ENCODE data around the gene RETREG1.
"Not testable (repeated sequence)": the region's sequence is repeated elsewhere in the genome, so short reads cannot be mapped to it uniquely, and the experiment has no call there.

The RETREG1 gene

DNA sequence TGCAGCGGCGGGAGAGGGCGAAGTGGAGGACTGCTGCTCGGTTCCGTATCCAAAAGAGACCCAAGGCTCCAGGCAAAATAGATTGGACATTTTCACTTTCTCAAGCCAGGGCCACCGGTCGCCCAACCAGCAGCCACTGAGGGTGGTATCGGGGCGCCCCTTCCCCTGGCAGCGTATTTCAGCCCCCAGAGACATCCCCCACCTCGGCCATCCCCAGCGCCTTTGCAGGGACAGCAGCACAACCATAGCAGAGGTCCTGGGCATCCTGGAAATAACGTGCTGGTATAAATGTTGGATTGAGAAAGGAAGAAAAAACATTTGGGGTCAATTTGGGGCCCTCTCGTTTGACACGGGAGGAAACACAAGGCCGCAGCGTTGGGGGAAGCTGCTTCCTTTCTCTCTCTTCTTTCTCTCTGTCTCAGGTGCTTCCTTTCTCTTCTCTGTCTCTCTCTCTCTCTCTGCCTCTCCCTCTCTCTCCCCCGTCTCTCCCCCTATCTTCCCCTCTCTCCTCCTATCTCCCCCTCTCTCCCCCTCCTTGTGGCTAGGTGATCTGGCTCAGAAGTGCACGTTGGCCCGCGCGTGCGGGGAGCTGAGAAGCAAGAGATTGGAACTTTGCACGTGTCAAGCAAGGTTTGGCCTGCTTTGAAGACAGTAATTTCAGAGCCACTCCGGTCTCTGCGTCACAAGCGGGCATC, 624 bp upstream of the RETREG1 start:
- DNase-seq (ENCODE audit: low spot score), result no peak

DNA sequence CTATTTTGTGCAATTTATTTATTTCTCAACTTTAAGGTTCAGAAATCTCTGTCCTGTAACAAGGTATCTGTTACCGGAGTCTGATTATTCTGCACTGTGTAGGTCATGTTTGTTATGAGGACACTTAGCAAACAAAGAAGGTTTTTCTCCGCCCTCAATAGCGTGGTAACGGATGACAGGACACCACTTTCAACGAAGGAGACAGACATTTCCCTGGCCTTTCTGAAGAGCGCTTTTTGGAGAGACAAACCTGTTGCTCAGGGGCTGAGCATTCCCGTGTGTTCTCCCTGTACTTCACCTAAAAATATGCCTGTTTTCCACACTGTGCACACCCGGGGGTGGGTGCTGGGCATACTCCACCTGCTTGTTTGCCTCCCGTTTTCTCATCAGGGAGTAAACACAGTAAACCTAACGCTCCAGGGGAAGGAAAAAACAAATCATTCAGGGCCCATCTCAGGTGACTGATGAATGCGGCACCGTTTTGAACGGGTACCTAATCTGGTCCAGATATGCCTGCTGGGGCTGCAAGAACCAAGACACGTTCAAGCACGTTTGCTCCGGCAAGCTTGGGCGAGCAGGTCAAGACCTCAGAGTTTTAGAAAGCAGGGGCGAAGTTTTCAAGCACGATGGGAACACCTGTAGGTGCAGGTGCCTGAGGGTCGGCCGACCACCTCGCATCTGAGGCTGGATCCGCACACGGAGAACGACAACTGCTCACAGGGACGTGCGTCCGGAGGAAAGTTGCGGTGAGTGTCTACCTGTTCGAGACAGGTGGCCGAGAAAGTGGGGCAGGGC, 859 bp downstream of the RETREG1 start:
- DNase-seq (ENCODE audit: low spot score), result no peak

DNA sequence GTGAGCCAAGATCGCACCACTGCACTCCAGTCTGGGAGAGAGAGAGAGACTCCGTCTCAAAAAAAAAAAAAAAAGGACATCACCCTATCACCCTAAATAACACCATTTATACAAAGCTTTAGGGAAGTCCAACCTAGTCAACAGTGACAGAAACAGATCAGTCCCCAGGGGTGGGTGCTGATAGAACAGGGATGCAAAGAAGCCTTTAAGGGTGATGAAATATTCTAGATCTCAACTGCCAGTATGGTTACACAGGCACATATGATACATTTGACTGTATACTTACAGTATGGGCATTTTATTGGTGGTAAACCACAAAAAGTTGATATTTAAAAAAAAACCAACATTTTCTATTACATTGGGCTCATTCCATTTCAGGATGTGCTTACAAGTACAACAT, 4.8 kb downstream of the RETREG1 start:
- no peak for DNase-seq (ENCODE audit: low spot score)

DNA sequence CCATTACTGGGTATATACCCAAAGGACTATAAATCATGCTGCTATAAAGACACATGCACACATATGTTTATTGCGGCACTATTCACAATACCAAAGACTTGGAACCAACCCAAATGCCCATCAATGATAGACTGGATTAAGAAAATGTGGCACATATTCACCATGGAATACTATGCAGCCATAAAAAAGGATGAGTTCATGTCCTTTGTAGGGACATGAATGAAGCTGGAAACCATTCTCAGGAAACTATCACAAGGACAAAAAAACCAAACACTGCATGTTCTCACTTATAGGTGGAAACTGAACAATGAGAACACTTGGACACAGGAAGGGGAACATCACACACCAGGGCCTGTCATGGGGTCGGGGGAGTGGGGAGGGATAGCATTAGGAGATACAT, 5.9 kb downstream of the RETREG1 start:
- DNase-seq (ENCODE audit: low spot score), result not testable (repeated sequence)

DNA sequence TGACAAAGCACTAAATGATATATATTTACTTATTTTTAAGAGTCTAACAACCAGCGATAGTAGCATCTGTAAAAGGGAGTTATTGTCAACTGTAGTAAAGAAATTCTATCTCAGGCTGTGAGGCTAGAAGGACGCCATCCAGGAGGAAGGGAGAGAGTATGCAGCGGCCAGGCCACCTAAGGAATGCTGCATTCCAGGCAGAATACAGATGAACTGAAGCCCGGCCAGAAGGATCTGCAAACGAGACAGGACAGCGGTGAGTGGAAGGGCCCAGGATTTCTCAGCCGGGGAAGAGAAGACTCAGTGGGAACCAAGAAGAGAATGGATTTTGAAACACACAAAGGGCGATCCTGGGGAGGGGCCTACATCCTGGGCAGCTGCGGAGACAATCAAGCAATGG, 7.4 kb downstream of the RETREG1 start:
- DNase-seq (ENCODE audit: low spot score), result no peak

DNA sequence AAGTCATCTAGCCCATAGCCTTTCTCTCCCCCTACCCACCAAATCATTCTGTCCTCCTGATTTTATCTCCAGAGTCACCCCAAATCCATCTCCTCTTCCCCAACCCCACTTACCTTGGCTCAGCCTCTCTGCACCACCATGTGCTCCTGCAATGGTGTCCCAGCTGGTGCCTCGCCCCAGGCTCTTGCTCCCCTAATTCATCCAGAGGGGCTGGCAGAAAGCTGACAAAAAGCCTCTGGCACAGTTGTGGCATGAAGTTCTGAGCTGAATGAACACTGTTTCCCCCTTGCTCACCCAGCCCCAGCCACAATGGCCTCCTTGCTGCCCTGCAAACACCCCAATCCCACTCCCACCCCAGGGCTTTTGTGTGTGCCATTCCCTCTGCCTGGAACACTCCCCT, 10.2 kb downstream of the RETREG1 start:
- DNase-seq (ENCODE audit: low spot score), result no peak

DNA sequence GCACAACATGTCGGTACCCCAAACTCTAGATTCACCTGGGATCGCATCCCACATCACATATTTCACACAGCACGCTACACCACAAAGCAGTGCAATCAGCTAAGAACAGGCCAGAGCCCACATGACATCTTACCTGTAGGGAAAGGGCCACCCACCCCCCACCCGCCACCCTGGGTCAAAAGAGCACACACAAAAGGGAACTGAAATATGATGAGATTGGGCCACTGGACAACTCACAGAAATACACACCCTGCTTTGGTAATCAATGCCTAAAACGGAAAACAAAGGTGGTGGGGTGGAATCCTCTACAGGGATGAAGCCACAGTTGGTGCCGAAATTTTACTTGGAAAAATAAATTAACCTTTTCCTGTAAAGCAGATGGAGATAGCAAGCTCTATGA, 13.1 kb downstream of the RETREG1 start:
- no peak for DNase-seq (ENCODE audit: low spot score)

DNA sequence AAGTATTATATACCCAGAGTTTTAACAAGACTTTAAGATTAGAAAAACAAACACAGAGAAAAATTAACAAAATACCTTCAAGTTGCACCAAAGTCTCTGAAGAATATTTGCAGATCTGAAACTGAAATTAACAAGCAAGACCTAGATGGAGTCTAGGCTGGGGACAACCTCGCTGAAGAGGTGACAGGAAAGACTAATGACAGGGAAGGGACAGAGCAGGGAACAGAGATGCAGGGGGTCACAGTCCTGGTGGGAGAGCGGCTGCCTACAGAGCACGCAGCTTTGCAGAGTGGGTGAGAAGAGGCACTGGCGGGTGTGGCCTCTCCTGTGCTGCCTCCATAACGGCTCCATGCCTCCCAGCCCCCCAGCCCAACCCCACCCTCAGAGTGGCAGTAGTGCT, 13.5 kb downstream of the RETREG1 start:
- no peak for DNase-seq (ENCODE audit: low spot score)

DNA sequence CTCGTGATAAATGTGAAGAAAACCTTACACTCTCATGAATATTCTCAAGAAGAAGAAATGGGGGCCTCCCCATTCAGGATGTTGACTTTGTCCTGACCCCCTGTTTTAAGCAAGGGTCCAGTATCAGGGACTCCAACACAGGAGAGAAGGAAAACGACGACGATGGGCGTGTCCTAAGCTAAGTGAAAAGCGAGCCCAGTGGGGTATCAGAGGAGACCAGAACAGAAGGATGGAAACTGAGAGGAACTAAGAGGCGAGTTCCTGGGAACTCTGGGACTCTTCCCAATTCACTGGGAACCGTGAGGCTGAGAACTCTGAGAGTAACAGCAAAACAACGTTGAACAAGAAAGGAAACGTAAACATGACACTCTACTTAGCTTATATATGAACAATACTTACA, 14.6 kb downstream of the RETREG1 start:
- DNase-seq (ENCODE audit: low spot score), result no peak

DNA sequence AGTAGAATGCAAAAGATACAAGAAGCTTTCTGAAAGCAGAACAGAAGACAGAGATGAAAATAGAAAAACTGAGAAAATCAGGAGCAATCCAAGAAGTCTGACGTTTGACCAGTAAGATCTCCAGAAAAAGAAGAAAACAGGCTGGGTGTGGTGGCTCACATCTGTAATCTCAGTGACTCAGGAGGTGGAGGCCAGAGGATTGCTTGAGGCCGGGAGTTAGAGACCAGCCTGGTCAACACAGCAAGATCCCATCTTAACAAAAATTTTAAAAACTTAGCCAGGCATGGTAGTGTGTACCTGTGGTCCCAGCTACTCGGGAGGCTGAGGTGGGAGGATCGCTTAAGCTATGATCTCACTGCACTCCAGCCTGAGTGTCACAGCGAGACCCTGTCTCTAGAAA, 15.9 kb downstream of the RETREG1 start:
- no peak for DNase-seq (ENCODE audit: low spot score)

DNA sequence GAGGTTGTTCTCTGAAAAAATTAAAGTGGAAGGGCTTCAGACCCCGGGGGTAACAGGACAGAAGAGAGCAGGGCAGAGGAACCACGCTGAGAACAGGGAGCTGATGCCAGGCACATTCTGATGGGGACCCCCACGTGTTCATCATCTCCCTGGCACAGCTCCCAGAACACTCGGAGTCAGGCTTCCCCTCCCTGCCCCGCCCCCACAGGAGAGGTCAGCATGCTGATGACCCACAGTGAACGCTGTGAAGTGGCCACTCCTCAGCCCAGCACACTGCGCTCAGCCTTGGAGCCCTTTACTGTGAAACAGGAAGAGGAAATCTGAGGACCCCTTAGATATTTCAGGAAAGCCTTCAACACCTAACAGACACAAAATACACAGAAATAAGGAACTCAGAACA, 16.4 kb downstream of the RETREG1 start:
- no peak for DNase-seq (ENCODE audit: low spot score)

DNA sequence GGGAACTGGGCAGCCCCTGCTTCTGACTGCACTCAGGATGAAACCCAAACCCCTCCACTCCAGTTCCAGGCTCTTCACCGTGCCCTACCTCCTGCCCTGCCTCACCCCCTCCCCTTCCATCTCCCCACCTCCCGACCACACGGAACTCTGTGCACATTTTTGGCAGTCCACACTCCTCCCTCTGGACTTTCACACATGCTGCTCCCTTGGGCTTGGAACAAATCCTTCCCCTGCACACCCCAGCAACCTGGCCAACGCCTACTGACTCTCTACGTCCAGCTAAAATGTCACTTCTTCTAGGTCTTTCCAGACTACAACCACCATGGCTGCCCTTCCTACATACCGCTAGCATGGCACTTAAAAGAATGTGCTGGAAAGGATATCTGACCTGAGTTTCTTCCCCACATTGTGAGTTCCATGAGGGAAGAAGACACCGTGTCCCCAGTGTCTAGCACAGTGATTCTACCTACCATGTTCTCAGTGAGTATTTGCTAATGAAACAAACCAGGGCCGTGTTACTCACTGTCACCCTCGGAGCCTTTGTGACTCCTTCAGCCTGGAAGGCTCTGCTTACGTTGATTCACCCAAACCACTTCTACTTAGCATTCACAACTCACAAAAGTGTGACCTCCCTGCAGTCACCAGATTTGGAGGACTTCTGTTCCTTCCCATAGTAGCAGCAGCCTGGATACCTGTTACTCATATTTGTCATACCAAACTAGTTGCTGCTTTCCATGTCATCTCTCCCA, 18.7 kb downstream of the RETREG1 start:
- no peak for DNase-seq (ENCODE audit: low spot score)

DNA sequence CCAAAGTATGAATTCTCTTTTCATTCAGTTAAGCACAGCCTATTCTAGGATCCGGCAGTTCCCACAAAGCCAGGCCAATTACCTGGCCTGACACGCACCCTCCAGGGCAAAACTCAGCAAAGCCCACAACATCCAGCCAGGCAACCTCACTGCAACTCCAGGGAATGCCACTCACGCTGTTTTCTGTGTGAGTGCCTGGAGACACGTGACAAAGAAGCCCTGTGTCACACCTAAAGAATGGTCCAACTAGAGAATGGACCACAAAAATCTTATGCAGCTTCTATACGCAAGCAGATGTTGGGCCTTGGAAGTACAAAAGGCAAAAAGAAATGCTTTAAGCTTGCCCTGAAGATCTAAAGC, 20.2 kb downstream of the RETREG1 start:
- DNase-seq (ENCODE audit: low spot score), result no peak

DNA sequence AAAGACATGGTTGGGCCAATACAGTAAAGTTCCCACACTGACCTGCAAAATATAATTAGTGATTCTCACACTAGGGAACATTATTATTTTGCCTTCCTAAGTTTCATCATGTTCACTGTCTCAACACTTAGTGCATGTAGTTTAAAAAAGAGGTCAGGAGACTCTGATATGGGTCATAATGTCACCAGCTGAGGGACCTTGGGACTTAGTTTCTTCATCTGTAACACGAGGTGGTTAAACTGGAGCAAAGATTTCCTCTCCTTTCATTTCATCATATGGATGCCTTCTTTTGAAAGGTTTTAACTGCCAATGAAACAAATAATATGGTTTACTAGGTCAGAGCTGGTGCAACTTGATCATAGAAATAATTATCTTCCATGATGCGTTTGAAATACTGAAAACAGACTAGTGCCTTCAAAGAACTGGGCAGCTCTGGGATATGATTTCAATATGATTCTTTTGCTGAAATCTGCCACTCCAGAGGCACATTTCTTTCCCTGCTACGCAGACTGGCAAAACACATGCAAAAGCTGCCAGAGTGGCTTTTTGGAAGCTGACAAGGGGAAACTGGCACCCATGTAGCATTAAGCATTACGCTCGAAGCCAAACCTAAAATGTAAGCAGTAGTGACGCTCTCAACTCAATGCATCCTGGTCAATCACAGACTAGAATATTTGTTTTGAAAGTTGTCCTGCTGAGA, 20.8 kb downstream of the RETREG1 start:
- DNase-seq (ENCODE audit: low spot score), result no peak

DNA sequence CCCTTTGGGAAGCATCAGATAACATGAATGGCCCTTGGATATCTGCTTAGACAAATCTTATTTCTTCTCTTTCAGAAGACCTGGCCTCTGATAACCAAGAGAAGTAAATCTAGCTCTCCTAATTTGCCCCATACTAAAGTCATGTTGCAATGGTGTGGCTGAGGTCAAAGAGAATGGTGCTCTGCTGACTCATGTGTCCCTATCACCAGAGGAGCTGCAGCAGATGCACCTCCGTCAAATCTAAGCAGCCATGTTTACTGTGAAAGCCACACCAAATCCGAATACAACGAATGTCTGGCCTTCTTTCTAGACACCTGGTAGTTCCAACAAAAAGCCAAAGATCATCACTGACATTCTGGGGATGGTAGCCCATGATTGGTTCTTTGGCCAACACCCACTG, 23.2 kb downstream of the RETREG1 start:
- DNase-seq (ENCODE audit: low spot score), result no peak

DNA sequence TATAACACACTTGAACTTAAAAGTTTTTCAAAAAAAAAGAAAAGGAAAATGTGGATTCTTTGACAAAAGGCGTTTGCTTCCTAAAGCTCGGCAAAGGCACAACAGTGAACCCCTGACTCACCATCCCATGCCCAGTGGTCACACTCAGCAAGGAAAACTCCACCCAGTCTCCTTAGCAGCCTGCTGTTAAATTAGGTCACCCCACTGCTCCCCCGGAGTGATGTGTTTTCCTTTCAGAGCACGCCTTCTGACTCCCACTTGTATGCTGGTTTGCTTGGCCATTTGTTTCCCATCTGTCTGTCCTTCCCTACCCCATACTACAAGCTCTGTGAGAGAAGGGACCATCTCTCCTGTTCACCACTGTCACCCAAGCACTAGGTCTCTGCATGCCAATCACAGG, 23.8 kb downstream of the RETREG1 start:
- no peak for DNase-seq (ENCODE audit: low spot score)

DNA sequence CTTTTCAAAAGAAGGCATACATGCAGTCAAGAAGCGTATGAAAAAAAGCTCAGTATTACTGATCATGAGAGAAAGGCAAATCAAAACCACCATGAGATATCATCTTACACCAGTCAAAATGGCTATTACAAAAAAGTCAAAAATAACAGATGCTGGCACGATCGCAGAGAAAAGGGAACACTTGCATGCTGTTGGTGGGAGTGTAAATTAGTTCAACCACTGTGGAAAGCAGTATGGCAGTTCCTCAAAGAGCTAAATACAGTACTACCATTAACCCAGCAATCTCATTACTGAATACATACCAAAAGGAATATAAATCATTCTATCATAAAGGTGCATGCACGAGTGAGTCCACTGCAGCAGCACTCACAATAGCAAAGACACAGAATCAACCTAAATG, 24.5 kb downstream of the RETREG1 start:
- no peak for DNase-seq (ENCODE audit: low spot score)

DNA sequence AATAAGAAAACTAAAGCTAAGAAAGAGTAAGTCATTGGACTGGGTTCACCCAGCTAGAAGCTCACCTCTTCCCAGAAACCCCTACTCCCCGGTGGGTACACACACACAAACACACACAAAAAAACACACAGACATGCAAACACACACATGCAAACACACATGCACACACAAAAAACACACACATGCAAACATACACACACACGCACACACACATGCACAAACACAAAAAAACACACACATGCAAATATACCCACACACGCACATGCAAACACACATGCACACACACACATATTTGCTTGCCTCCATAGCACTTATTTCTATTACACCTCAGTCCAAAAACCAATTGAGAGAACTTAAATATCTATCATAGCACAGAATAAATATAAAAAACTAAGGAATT, 26.1 kb downstream of the RETREG1 start:
- no peak for DNase-seq (ENCODE audit: low spot score)

DNA sequence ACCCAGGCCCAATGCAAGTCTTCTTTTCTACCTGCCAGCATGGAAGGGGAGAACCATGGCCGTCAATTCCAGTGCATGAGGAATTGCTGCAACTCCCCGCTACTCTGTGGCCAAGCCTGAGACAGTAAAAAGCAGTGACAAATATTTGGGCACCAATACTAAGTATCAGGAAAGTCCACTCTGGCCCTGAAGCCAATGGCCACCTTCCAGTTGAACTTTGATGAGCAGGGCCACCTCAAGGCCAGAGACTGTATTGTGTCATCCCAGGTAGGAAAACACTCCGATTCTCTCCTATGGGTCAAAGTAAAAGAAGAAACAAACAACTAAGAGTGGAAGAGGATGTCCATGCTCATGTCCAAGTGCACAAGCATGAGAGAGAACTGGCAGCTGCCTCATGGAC, 27.1 kb downstream of the RETREG1 start:
- no peak for DNase-seq (ENCODE audit: low spot score)

DNA sequence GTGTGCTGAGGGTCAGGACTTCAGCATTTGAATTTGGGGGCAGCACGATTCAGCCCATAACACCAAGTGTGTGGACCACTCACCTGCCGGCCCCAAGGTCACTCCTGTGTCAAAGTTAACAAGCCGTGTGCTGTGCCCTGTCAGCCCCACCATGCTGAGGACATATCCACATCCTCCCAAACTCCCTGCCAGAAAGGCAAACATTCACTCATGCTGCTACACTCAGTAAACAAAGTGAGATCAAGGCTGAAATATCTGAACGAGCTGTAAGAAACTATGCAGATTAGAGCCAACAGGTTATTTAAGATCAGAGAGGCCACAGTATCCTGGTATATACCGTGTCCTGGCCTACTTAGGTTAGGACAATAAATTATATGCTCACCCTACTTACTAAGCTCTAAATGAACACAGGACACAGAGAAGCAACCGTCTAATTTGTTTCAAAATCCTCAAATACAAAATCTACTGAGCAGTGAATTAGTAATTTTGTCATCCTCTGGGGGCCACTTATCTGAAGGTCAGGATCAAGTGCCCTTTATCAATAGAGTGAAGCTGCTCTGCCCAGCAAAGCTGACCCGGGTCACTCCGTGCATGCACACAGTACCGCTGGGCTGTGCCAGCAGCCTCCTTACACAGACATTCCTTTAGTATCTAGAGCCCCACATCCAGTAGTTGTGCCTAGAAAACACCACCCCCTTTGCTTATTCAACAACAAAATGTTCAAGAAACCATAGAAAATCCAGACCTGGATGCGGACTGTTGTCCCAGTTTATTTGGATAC, 28.2 kb downstream of the RETREG1 start:
- DNase-seq (ENCODE audit: low spot score), result no peak

DNA sequence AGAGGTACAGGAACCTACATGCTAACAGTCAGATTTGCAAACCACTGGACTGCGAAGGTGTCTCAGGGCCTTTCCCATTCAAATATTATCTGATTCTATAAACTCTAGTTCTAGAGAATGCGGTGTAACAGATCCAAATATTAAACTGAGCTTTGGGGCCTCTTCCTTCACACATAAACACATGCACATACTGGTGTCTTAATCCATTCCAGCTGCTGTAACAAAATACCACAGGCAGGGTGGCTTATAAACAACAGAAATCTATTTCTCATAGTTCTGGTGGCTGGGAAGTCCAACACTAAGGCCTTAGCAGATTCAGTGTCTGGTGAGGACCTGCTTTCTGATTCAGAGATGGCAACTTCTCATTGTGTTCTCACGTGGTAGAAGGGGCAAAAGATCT, 30.2 kb downstream of the RETREG1 start:
- DNase-seq (ENCODE audit: low spot score), result no peak
